Skin of body (tissue), 3 donors: ENCODE results near the gene EPB42. TPM values are rescaled to one million over a fixed set of nuclear protein-coding genes. Genes with fewer than 3 reads are reported as not detected.
A peak's percentile ranks its signal among the peaks of the same experiment; 100 is the strongest.
"Not testable (repeated sequence)": the region's sequence is repeated elsewhere in the genome, so short reads cannot be mapped to it uniquely, and the experiment has no call there.

Source experiments
- DNase-seq: peaks from one replicate; lab custom pipeline; 2025; lab: John Stamatoyannopoulos, UW
- small RNA-seq: library from RNA; depleted of rRNA; stranded (forward); fragments of <200 nt; gene quantifications from one replicate; pipeline ENCODE3, GENCODE V24; 2014; ENCODE audit warnings: low replicate concordance
- total RNA-seq: library from RNA; depleted of rRNA; stranded (reverse); fragments of >200 nt; gene quantifications from one replicate; pipeline ENCODE4 v1.2.3, GENCODE V29; 2014

EPB42 gene
- total RNA-seq, 1 donor from 2014 or later: 10.4 TPM

- no peak for DNase-seq
Observed at GRCh38 chr15:43187544-43188155, 33.2 kb downstream of the EPB42 start.

- DNase-seq: no peak
Observed at GRCh38 chr15:43186003-43186353, 34.8 kb downstream of the EPB42 start.

- peak; percentile 39 for DNase-seq
Observed at GRCh38 chr15:43185157-43186002, 35.4 kb downstream of the EPB42 start, which contains the start of gene CCNDBP1. Gene CCNDBP1, plus strand, starts transcription at chr15:43185403. Its CDS starts 96 bp downstream, at chr15:43185499.

- DNase-seq: no peak
Observed at GRCh38 chr15:43184407-43185124, 36.3 kb downstream of the EPB42 start.

GRCh38 chr15:43183270-43183669 lies 37.5 kb downstream of the EPB42 start:
- DNase-seq: no peak

GRCh38 chr15:43177147-43177546 lies 43.7 kb downstream of the EPB42 start:
- DNase-seq: not testable (repeated sequence)

- DNase-seq: not testable (repeated sequence)
Observed at GRCh38 chr15:43175656-43176309, 45.0 kb downstream of the EPB42 start.

GRCh38 chr15:43169888-43170287 lies 50.9 kb downstream of the EPB42 start:
- DNase-seq: no peak

- DNase-seq: no peak
Observed at GRCh38 chr15:43168192-43169107, 52.4 kb downstream of the EPB42 start.

GRCh38 chr15:43167261-43167660 lies 53.6 kb downstream of the EPB42 start:
- DNase-seq: not testable (repeated sequence)

- no peak for DNase-seq
Observed at GRCh38 chr15:43165801-43166325, 55.0 kb downstream of the EPB42 start.

GRCh38 chr15:43153269-43153668 lies 67.5 kb downstream of the EPB42 start:
- DNase-seq: no peak

GRCh38 chr15:43151688-43152087 lies 69.1 kb downstream of the EPB42 start:
- no peak for DNase-seq

GRCh38 chr15:43150191-43150929 lies 70.5 kb downstream of the EPB42 start:
- DNase-seq: no peak

Small RNAs within 50 kb of the gene (small RNA-seq; reads per million reads assigned to genes)
- not detected for gene RF00019

Other genes starting within 250 kb of the EPB42 start
- gene UBR1, start 115.0 kb downstream of the EPB42 start, total RNA-seq: 38.7 TPM
- 7.2 TPM for gene TMEM62, start 87.4 kb downstream of the EPB42 start, total RNA-seq
- gene CCNDBP1, start 35.6 kb downstream of the EPB42 start, total RNA-seq: 50.4 TPM
- gene TGM5, start 45.9 kb upstream of the EPB42 start, total RNA-seq: 4.1 TPM
- gene TGM7, start 81.2 kb upstream of the EPB42 start, total RNA-seq: not detected
- gene LCMT2, start 109.6 kb upstream of the EPB42 start, total RNA-seq: 4.4 TPM
- 19.8 TPM for gene ZSCAN29, start 150.0 kb upstream of the EPB42 start, total RNA-seq
- gene TUBGCP4, start 150.1 kb upstream of the EPB42 start, total RNA-seq: 14.1 TPM